Mammary epithelial cell (primary cell): Measurements from ENCODE around the gene LRRC26.

Experiments
- CTCF ChIP-seq, 2 donors: IDR thresholded peaks in 1 of 2; conservative IDR thresholded peaks in 1 of 2; 2 replicates each; pipeline ENCODE4 v1.5.1; 2011 to 2012; ENCODE audit warnings: inconsistent platforms in 2 of 2, low read length in 2 of 2, mild to moderate bottlenecking in 2 of 2, control low read depth in 1 of 2, low read depth in 1 of 2; ENCODE audit not compliant: insufficient read depth in 1 of 2; ENCODE audit errors: extremely low read depth in 1 of 2
- EZH2 ChIP-seq: IDR thresholded peaks from 2 replicates; pipeline ENCODE4 v1.6.1; 2012; ENCODE audit warnings: low read length, inconsistent platforms, borderline replicate concordance

GRCh38 chr9:137199411-137200121, 29.7 kb upstream of the LRRC26 start:
- TF ChIP-seq EZH2 (no peak), CTCF (conservative IDR thresholded peaks at IDR 0.05 in 1 of 2, IDR thresholded peaks at IDR 0.05 in 1 of 2; ENCODE audit: extremely low read depth in 1 of 2, insufficient read depth in 1 of 2, low read depth in 1 of 2, low read length in 2 of 2) (no peak)
